NCI-H226 (cell line): ENCODE results near the gene MAMDC4.
A peak's percentile ranks its signal among the peaks of the same experiment; 100 is the strongest.
"Not testable (repeated sequence)": the region's sequence is repeated elsewhere in the genome, so short reads cannot be mapped to it uniquely, and the experiment has no call there.

Source experiments
- DNase-seq: peaks from one replicate; pipeline ENCODE4 v3.0.0-alpha.2; 2015

Gene MAMDC4

GRCh38 chr9:136862849-136863622 lies 10.9 kb downstream of the MAMDC4 start:
- DNase-seq, result no peak

- no peak for DNase-seq
Observed at GRCh38 chr9:136863623-136864273, 11.6 kb downstream of the MAMDC4 start.

DNA sequence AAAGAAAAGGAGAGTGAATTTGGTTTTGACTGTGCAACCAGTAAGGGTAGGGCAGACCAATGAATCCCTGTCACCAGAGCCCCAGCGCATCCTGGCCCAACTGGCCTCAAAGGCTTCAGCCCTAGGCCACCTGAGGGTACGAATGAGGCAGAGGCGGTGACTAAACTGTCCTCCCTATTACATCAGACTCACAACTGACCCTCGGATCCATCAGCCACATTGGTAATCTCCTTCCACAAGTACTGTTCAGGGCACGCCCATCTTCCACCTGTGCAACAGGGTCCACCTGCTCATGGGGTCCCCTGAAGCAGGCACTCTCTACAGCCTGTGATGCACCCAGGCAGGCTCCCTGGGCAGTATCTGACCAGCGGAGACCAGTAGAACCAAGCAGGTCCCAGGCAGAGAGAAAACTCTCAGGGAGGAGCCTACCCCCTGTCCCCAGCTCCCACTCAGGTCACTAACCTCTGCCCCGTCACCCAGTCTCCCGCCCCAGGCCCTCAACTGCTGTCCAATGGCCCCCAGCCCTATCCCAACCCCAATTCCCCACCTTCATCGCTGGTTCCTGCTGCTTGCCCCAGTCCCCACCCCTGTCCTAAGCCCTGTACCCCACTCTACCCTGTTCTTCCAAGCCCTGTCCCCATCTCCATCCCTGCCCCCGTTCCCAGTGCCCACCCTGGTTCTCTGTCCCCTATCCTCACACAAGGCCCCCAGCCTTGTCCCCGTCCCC lies 13.1 kb downstream of the MAMDC4 start:
- DNase-seq, result no peak

DNA sequence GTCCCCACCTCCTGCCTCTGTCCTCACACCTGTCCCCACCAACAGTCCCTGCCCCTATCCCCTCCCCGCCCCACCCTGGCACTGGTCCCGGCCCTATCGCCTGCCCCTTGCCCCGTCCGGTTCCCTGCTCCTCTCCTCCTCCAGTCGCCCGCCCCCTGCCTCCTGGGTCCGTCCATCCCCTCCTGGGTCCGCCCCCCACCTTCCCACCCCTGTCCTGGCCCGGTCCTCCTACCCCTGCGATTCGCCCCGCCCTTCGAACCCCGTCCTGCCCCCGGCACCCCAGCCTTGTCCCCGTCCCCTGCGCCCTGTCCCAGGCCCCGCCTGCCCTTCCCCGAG lies 13.6 kb downstream of the MAMDC4 start:
- DNase-seq, result no peak

DNA sequence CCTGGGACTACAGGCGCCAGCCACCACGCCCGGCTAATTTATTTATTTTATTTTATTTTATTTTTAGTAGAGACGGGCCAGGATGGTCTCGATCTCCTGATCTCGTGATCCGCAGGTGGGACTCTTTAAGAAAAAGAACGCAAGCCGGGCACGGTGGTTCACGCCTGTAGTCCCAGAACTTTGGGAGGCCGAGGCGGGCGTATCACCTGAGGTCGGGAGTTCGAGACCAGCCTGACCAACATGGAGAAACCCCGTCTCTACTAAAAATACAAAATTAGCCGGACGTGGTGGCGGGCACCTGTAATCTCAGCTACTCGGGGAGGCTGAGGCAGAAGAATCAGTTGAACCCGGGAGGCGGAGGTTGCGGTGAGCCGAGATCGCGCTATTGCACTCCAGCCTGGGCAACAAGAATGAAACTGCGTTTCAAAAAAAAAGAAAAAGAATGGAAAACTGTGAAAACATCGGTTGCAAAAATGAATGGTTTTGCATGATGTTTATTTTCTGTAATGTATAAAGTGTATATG lies 14.8 kb downstream of the MAMDC4 start:
- not testable (repeated sequence) for DNase-seq

- DNase-seq, result no peak
Observed at GRCh38 chr9:136867480-136867879, 15.3 kb downstream of the MAMDC4 start.

DNA sequence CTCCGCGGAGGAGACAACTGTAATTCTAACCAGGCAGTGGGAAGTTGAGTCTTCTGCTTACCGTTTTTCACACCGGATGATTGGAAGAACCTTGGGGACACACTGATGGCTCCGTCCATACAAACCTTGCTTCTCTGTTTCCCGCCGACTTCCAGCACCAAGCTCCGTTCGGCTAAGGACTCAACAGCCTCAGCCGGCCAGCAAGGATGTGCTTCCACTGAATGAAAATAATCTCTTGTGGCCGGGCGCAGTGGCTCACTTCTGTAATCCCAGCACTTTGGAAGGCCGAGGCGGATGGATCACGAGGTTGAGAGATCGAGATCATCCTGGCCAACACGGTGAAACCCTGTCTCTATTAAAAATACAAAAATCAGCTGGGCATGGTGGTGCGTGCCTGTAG lies 15.8 kb downstream of the MAMDC4 start:
- no peak for DNase-seq

- no peak for DNase-seq
Observed at GRCh38 chr9:136868644-136869043, 16.5 kb downstream of the MAMDC4 start.

DNA sequence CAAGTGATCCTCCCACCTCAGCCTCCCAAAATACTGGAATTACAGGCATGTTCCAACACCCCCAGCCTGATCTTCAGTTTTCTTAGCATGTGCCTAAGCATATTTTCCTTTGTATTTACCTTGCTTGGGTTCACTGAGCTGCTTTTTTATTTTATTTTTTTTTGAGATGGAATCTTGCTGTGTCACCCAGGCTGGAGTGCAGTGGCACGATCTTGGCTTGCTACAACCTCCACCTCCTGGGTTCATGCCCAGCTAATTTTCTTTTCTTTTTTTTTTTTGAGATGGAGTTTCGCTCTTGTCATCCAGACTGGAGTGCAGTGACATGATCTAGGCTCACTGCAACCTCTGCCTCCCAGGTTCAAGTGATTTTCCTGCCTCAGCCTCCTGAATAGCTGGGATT lies 17.5 kb downstream of the MAMDC4 start:
- DNase-seq, result not testable (repeated sequence)

GRCh38 chr9:136875155-136875554 lies 23.0 kb downstream of the MAMDC4 start:
- DNase-seq, result no peak

GRCh38 chr9:136876476-136876875 lies 24.3 kb downstream of the MAMDC4 start:
- DNase-seq, result no peak

DNA sequence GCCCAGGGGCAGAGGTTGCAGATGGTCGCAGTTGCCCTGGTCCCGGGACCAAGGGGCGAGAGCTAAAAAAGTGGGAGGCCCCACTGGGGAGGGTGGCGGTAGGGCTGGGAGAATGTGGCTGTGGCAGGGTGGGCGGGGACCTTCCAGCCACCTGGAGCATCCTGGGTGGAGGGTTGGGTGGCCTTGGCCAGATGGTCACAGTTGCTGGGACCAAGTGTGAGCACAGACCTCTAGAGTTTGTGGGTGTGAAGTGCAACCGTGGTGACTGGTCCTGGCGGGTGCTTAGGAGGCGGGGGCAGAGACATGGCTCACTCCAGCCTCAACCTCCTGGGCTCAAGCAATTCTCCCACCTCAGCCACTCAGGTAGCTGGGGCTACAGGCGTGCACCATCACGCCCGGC lies 28.5 kb downstream of the MAMDC4 start:
- DNase-seq, result no peak

GRCh38 chr9:136881691-136882108 lies 29.6 kb downstream of the MAMDC4 start:
- DNase-seq, result no peak

GRCh38 chr9:136882109-136882946 lies 30.2 kb downstream of the MAMDC4 start:
- DNase-seq, result peak; percentile 48

GRCh38 chr9:136882947-136883283 lies 30.8 kb downstream of the MAMDC4 start:
- not testable (repeated sequence) for DNase-seq

DNA sequence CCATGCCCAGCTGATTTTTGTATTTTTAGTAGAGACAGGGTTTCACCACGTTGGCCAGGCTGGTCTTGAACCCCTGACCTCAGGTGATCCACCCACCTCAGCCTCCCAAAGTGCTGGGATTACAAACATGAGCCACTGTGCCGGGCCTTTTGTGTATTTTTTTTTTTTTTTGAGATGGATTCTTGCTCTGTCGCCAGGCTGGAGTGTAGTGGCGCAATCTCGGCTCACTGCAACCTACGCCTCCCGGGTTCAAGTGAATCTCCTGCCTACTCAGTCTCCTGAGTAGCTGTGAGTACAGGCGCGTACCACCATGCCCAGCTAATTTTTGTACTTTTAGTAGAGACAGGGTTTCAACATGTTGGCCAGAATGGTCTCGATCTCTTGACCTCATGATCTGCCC lies 31.5 kb downstream of the MAMDC4 start:
- DNase-seq, result not testable (repeated sequence)

DNA sequence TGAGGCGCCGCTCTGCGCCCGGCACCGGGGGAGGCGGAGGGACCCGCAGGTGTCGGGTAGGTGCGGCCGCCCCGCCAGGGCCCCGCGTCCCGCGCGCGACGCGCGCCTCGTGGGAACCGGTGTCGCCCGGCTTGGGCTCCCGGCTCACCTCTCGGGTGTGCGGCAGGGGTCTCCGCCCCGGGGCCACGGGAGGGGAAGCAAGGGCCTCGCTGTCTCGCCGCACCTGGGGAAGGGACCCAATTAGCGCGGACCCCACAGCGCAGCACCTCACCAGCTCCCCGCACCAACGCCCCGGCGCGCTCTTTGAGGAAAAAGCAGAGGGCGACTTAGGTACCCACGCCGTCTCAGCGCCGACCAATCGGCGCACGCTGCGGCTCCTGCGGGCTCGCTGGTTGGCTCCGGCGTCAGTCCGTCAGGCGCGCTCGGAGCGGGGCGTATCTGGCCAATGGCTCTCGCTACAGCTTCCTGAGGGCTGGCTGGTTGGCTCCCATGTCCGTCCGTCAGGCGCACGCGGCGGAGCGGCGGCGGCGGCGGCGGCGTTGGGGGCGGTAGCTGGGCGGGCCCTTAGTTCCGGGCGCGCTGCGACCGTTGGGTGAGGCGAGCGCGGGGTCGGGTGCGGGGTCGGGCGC lies 33.9 kb downstream of the MAMDC4 start, which contains the start of gene TRAF2:
Gene TRAF2 (plus strand): TSS at position 567 of the 629 bp plus-strand sequence. CDS start 12,225 bp downstream, outside the sequence.
- DNase-seq, result peak; percentile 100

DNA sequence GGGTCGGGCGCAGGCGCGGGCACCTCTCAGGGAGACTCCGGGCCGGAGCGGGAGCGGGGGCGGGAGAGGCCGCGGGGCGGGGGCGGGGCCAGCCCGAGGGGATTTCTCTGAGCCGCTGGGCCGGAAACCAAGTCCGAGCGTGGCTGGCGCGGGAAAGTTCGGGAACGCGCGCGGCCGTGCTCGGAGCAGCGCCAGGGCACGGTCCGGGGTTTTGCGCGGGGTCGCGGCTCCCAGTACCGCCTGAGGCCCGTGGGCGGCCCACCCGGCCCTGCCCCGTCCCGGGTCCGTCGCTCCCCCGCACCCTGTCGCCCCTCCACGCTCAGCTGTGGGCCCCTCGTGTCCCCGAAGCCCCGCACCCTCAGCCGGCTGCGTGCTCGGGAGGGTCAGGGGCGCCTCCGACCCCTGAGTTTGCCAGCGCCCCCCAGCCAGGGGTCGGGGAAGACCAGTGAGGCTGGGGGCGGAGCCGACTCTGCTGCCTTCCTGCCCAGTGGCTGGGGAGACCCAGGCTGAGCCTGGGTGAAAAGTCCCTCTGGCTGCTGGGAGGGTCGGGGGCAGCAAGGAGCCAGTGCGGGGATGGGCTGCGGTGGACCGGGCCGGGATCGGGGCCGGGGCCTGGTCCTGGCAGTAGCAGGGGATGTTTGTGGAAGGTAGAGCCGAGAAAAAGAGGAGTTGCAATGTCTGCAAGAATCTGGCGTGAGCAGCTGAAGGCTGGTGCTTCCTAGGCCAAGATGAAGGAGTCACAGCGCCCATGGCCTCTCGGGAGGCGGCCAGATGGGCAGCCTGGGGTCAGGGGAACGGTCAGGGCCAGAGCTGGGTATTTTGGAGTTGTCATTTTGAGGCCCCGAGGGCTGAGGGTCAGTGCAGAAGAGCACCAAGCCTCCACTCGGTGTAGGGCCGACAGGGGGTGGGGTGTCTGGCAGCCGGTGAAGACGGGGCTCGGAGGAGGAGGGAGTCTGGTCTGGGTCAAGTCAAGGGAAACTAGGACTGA lies 34.8 kb downstream of the MAMDC4 start:
- DNase-seq, result peak; percentile 16

DNA sequence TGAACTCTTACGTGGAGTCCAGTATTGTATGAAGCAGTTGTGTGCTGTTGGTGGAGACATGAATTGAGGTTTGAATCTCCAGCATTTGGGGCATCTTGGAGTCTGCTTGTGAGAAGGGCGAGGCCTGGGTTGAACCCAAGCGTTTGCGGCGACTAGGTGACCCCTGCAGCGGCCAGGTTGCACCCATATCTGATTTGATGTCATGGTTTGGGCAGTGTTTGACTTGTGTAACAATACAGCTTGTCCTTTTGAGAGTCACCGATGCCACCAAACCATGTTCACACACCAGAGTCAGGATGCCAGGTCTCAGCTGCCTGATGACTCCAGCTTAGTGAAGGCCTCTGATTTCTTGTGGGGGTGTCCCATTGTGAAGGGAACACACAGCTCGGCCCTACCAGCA lies 36.3 kb downstream of the MAMDC4 start:
- DNase-seq, result no peak

- DNase-seq, result no peak
Observed at GRCh38 chr9:136889858-136890257, 37.7 kb downstream of the MAMDC4 start.

DNA sequence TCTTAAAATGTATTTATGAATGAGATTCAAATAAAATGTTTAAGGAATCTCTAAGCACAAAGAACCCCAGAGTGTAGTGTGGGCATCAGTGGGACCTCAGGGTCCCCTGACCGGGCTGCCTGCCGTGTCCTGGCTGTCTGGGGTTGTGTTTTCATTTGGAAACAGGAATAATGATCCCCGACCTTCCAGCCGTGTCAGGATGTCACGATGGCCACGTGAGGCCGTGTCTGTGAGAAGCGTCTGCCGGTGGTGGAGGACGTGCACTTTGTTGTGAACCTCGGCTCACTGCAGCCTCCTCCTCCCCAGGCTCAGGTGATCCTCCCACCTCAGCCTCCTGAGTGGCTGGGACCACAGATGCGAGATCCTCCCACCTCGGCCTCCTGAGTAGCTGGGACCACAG lies 38.5 kb downstream of the MAMDC4 start:
- no peak for DNase-seq
